ENCODE data around the gene RPS19.

DNA sequence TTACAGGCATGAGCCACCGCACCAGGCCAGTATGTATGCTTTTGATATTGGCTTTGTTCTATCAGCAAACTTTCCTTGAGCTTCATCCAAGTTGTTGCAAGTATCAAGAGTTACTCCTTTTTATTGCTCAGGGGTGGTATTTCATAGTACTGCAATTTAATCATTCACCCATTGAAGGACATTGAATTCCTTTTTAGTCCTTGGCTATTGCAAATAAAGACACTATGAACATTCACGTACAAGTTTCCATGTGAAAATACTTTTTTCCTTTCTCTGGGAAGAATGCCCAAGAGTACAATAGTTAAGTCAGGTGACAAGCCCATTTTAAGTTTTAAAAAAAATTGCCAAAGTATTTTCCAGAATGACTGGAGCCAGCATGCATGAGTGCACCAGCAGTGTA lies 43.3 kb upstream of the RPS19 start:
- TF ChIP-seq SIN3A (IDR thresholded peaks at IDR 0.05; ENCODE audit: low read depth) (no peak), POLR2A (IDR thresholded peaks at IDR 0.05; ENCODE audit: borderline replicate concordance, extremely low read depth, insufficient read depth, insufficient read length) (no peak), EGR1 (IDR thresholded peaks at IDR 0.05; ENCODE audit: low read depth) (no peak), CTCF (IDR thresholded peaks at IDR 0.05 in 2 of 3, conservative IDR thresholded peaks at IDR 0.05 in 1 of 3; ENCODE audit: borderline replicate concordance in 1 of 3, insufficient read depth in 1 of 3, low read depth in 2 of 3, low read length in 2 of 3) (no peak), SP1 (IDR thresholded peaks at IDR 0.05; ENCODE audit: low read depth) (no peak), POLR2AphosphoS5 (IDR thresholded peaks at IDR 0.05; ENCODE audit: low read depth, low read length) (no peak), EZH2phosphoT487 (IDR thresholded peaks at IDR 0.05; ENCODE audit: borderline replicate concordance) (no peak), FOSL1 (IDR thresholded peaks at IDR 0.05; ENCODE audit: low read depth) (no peak), YY1 (IDR thresholded peaks at IDR 0.05; ENCODE audit: extremely low read depth, insufficient replicate concordance, low read depth, low read length) (no peak)
- TF ChIP-seq, protein P1, sequence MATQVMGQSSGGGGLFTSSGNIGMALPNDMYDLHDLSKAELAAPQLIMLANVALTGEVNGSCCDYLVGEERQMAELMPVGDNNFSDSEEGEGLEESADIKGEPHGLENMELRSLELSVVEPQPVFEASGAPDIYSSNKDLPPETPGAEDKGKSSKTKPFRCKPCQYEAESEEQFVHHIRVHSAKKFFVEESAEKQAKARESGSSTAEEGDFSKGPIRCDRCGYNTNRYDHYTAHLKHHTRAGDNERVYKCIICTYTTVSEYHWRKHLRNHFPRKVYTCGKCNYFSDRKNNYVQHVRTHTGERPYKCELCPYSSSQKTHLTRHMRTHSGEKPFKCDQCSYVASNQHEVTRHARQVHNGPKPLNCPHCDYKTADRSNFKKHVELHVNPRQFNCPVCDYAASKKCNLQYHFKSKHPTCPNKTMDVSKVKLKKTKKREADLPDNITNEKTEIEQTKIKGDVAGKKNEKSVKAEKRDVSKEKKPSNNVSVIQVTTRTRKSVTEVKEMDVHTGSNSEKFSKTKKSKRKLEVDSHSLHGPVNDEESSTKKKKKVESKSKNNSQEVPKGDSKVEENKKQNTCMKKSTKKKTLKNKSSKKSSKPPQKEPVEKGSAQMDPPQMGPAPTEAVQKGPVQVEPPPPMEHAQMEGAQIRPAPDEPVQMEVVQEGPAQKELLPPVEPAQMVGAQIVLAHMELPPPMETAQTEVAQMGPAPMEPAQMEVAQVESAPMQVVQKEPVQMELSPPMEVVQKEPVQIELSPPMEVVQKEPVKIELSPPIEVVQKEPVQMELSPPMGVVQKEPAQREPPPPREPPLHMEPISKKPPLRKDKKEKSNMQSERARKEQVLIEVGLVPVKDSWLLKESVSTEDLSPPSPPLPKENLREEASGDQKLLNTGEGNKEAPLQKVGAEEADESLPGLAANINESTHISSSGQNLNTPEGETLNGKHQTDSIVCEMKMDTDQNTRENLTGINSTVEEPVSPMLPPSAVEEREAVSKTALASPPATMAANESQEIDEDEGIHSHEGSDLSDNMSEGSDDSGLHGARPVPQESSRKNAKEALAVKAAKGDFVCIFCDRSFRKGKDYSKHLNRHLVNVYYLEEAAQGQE (IDR thresholded peaks at IDR 0.05; ENCODE audit: low read depth), result no peak

Measured in HCT116 (cell line).